Retinal pigment epithelial cell (primary cell): ENCODE data around the gene PET100.
A peak's percentile ranks its signal among the peaks of the same experiment; 100 is the strongest.

Experiments used
- DNase-seq: peaks from one replicate; pipeline ENCODE4 v3.0.0-alpha.2; 2010; ENCODE audit warnings: low read depth
- H3K4me3 ChIP-seq: 2 replicates; pipeline ENCODE4 v1.5.1; 2011; ENCODE audit warnings: mild to moderate bottlenecking, low read length, control low read depth, moderate library complexity
- CTCF ChIP-seq: conservative IDR thresholded peaks from 2 replicates; pipeline ENCODE4 v1.5.1; 2011; ENCODE audit warnings: low read depth, low read length, control low read depth, inconsistent platforms

Gene PET100

GRCh38 chr19:7676376-7676775, 46.8 kb downstream of the PET100 start:
- TF ChIP-seq CTCF = no peak
- no peak overlapping the region for H3K4me3 ChIP-seq
- DNase-seq = no peak

GRCh38 chr19:7676854-7677253, 47.3 kb downstream of the PET100 start, which contains the start of gene MCEMP1:
Gene MCEMP1 (plus strand): TSS chr19:7677090. CDS start chr19:7677121, 31 bp downstream.
- no peak within 1 kb of the TSS for H3K4me3 ChIP-seq

GRCh38 chr19:7677669-7678311, 48.2 kb downstream of the PET100 start:
- DNase-seq = no peak
- H3K4me3 ChIP-seq = no peak overlapping the region
- no peak for TF ChIP-seq CTCF

More at GRCh38 chr19:7676854-7677253, 47.3 kb downstream of the PET100 start, which contains the start of gene MCEMP1:
- DNase-seq = no peak
- TF ChIP-seq CTCF = no peak

GRCh38 chr19:7678971-7679751, 49.6 kb downstream of the PET100 start:
- DNase-seq = no peak
- H3K4me3 ChIP-seq = no peak overlapping the region
- no peak for TF ChIP-seq CTCF

- DNase-seq = no peak
- H3K4me3 ChIP-seq = peak overlapping the region; percentile 87
- TF ChIP-seq CTCF = no peak
Measured at GRCh38 chr19:7679771-7680605, 50.4 kb downstream of the PET100 start.

GRCh38 chr19:7680606-7681339, 51.2 kb downstream of the PET100 start, which contains the start of gene TRAPPC5:
Gene TRAPPC5 (plus strand): TSS chr19:7680833. CDS start chr19:7682254, 1,421 bp downstream.
- peak within 1 kb of the TSS; percentile 87 for H3K4me3 ChIP-seq
- TF ChIP-seq CTCF = peak; percentile 60
- peak; percentile 29 for DNase-seq
